ENCODE measurements around the gene RAB11FIP3. TPM values are rescaled to one million over a fixed set of nuclear protein-coding genes. Genes with fewer than 3 reads are reported as not detected.

Gene RAB11FIP3
- total and polyA plus RNA-seq, 2 of the 13 experiments (the other 11 are each of a cell fraction or from before 2014, with no cell fraction given), result 34.3 to 57.6 TPM

- TF ChIP-seq HMGXB4 (CRISPR knock-in tag; IDR thresholded peaks at IDR 0.05; ENCODE audit: borderline replicate concordance in 1 of 2, low read depth in 1 of 2) (peak; percentile 90 to 93), SIN3A (IDR thresholded peaks at IDR 0.05; ENCODE audit: borderline replicate concordance, low read depth, low read length) (peak; percentile 35; the same call in 1 of the 2 replicates), ZC3H4 (CRISPR knock-in tag; IDR thresholded peaks at IDR 0.05; ENCODE audit: borderline replicate concordance) (peak; percentile 92; the same call in 1 of the 2 replicates), DR1 (CRISPR knock-in tag; IDR thresholded peaks at IDR 0.05) (0 out of 2 replicates have a peak, but pooled peaks have one; percentile 44), ZSCAN9 (CRISPR knock-in tag; IDR thresholded peaks at IDR 0.05; ENCODE audit: borderline replicate concordance) (0 out of 2 replicates have a peak, but pooled peaks have one; percentile 16), PATZ1 (CRISPR knock-in tag; IDR thresholded peaks at IDR 0.05) (peak; percentile 67), ZSCAN30 (CRISPR knock-in tag; IDR thresholded peaks at IDR 0.05) (no peak), U2AF1 (optimal IDR thresholded peaks at IDR 0.05; ENCODE audit: low read depth, low read length) (peak; percentile 55), ZNF724P (CRISPR knock-in tag; IDR thresholded peaks at IDR 0.05; ENCODE audit: borderline replicate concordance) (peak; percentile 51; the same call in 1 of the 2 replicates), SRY (CRISPR knock-in tag; IDR thresholded peaks at IDR 0.05) (peak; percentile 59; the same call in 1 of the 2 replicates), ZFYVE20 (CRISPR knock-in tag; IDR thresholded peaks at IDR 0.05; ENCODE audit: borderline replicate concordance, low read depth) (no peak), ZFP91 (CRISPR knock-in tag; IDR thresholded peaks at IDR 0.05; ENCODE audit: borderline replicate concordance) (peak; percentile 31; the same call in 1 of the 2 replicates), SOX6 (IDR thresholded peaks at IDR 0.05) (no peak), SOX6 (CRISPR knock-in tag; IDR thresholded peaks at IDR 0.05) (0 out of 2 replicates have a peak, but pooled peaks have one; percentile 18), AKAP8 (CRISPR knock-in tag; IDR thresholded peaks at IDR 0.05) (peak; percentile 80), BRF2 (CRISPR knock-in tag; IDR thresholded peaks at IDR 0.05) (peak; percentile 64; the same call in 1 of the 2 replicates), MBD4 (IDR thresholded peaks at IDR 0.05; ENCODE audit: borderline replicate concordance, low read length) (no peak), BCL6 (CRISPR knock-in tag; IDR thresholded peaks at IDR 0.05) (no peak), ZSCAN21 (CRISPR knock-in tag; IDR thresholded peaks at IDR 0.05; ENCODE audit: borderline replicate concordance) (peak; percentile 64), MYNN (CRISPR knock-in tag; IDR thresholded peaks at IDR 0.05; ENCODE audit: low read depth) (no peak), ZNF264 (CRISPR knock-in tag; IDR thresholded peaks at IDR 0.05) (0 out of 2 replicates have a peak, but pooled peaks have one; percentile 47), RBM22 (optimal IDR thresholded peaks at IDR 0.05; ENCODE audit: low read length) (peak; percentile 68)
These were observed 23.7 kb upstream of the RAB11FIP3 start, which contains the start of gene DECR2 (continued) for GRCh38 chr16:401468-402348.
